Thyroid gland (tissue), 4 donors: ENCODE results near the gene ZNF423.

ENCODE experiments used
- CTCF ChIP-seq, 6 experiments: fragments of 200-600 bp in 3 of 6; fragments of 450-650 bp in 3 of 6; sonication (generic) in 3 of 6; IDR thresholded peaks; one replicate each; pipeline ENCODE4 v1.5.1; 2016 to 2019; ENCODE audit warnings: antibody characterized with exemption in 6 of 6, mild to moderate bottlenecking in 2 of 6, inconsistent platforms in 1 of 6, moderate library complexity in 1 of 6
- POLR2A ChIP-seq, 2 donors: fragments of 450-650 bp; IDR thresholded peaks; one replicate each; pipeline ENCODE4 v1.6.1; 2017; ENCODE audit warnings: antibody characterized with exemption in 2 of 2, mild to moderate bottlenecking in 2 of 2, moderate library complexity in 1 of 2

GRCh38 chr16:49664221-49665215 lies 191.4 kb downstream of the ZNF423 start:
- TF ChIP-seq CTCF (IDR thresholded peaks at IDR 0.05) (no peak), POLR2A (IDR thresholded peaks at IDR 0.05) (no peak)
